WERI-Rb-1 (cell line): Measurements from ENCODE around the gene GATM.

ENCODE experiments used
- DNase-seq: peaks from one replicate; pipeline ENCODE4 v3.0.0-alpha.2; 2020
- H3K27ac ChIP-seq: fragments of 250-450 bp; sonication (Bioruptor Pico); 2 replicates; pipeline ENCODE4 v1.5.1; 2020; ENCODE audit warnings: mild to moderate bottlenecking, moderate library complexity
- H3K27me3 ChIP-seq: fragments of 250-450 bp; sonication (Bioruptor Pico); 2 replicates; pipeline ENCODE4 v1.5.1; 2021; ENCODE audit warnings: mild to moderate bottlenecking, low read depth, moderate library complexity; ENCODE audit not compliant: insufficient read depth, severe bottlenecking
- H3K36me3 ChIP-seq: fragments of 250-450 bp; sonication (Bioruptor Pico); 2 replicates; pipeline ENCODE4 v1.5.1; 2020; ENCODE audit warnings: mild to moderate bottlenecking, moderate library complexity
- H3K4me3 ChIP-seq: 2 replicates; pipeline ENCODE4 v1.5.1; 2011; ENCODE audit warnings: low read depth, mild to moderate bottlenecking, control low read depth, low read length
- H3K9me3 ChIP-seq: fragments of 250-450 bp; sonication (Bioruptor Pico); 2 replicates; pipeline ENCODE4 v1.5.1; 2021; ENCODE audit warnings: mild to moderate bottlenecking, moderate library complexity; ENCODE audit not compliant: severe bottlenecking
- CTCF ChIP-seq: IDR thresholded peaks from 2 replicates; pipeline ENCODE4 v1.5.1; 2011; ENCODE audit warnings: low read depth, mild to moderate bottlenecking, control low read depth, inconsistent platforms, low read length

GATM gene

GRCh38 chr15:45401665-45402161 is 23.4 kb upstream of the GATM start:
- H3K27me3 ChIP-seq: no peaks in the 10 kb centered on the region
- TF ChIP-seq CTCF: no peak
- DNase-seq: no peak
- no peaks in the 10 kb centered on the region for H3K9me3 ChIP-seq
- peak overlapping the region; percentile 88 for H3K4me3 ChIP-seq
- peak overlapping the region; percentile 94 for H3K27ac ChIP-seq
- peaks cover 23% of the 10 kb centered on the region for H3K36me3 ChIP-seq

- peaks cover 6% of the 10 kb centered on the region for H3K36me3 ChIP-seq
- peak; percentile 32 for DNase-seq
- peak; percentile 59; the same call in 1 of the 2 replicates for TF ChIP-seq CTCF
- no peaks in the 10 kb centered on the region for H3K9me3 ChIP-seq
- H3K27ac ChIP-seq: no peak overlapping the region
- no peak overlapping the region for H3K4me3 ChIP-seq
- no peaks in the 10 kb centered on the region for H3K27me3 ChIP-seq
Observed at GRCh38 chr15:45399381-45400212, 21.3 kb upstream of the GATM start.

- H3K4me3 ChIP-seq: no peak overlapping the region
Observed at GRCh38 chr15:45397116-45397665, 18.8 kb upstream of the GATM start.

GRCh38 chr15:45395943-45396342 is 17.6 kb upstream of the GATM start:
- Histone ChIP-seq H3K4me3 (no peak overlapping the region), H3K36me3 (no peaks in the 10 kb centered on the region), H3K9me3 (no peaks in the 10 kb centered on the region), H3K27me3 (no peaks in the 10 kb centered on the region), H3K27ac (no peak overlapping the region)
- TF ChIP-seq CTCF: no peak
- DNase-seq: no peak

More at GRCh38 chr15:45397116-45397665, 18.8 kb upstream of the GATM start:
- H3K27me3 ChIP-seq: no peaks in the 10 kb centered on the region
- H3K36me3 ChIP-seq: no peaks in the 10 kb centered on the region
- TF ChIP-seq CTCF: no peak
- DNase-seq: no peak
- H3K9me3 ChIP-seq: no peaks in the 10 kb centered on the region
- no peak overlapping the region for H3K27ac ChIP-seq

GRCh38 chr15:45394681-45395080 is 16.3 kb upstream of the GATM start:
- no peak for DNase-seq
- H3K9me3 ChIP-seq: no peaks in the 10 kb centered on the region
- no peak for TF ChIP-seq CTCF
- no peaks in the 10 kb centered on the region for H3K27me3 ChIP-seq
- H3K4me3 ChIP-seq: no peak overlapping the region
- no peak overlapping the region for H3K27ac ChIP-seq
- H3K36me3 ChIP-seq: no peaks in the 10 kb centered on the region
